ENCODE results near the gene ETFRF1. TPM values are rescaled to one million over a fixed set of nuclear protein-coding genes. Genes with fewer than 3 reads are reported as not detected.

Gene ETFRF1
- total RNA-seq, 2 donors from 2014 or later, result 9.7 to 21.4 TPM

DNA sequence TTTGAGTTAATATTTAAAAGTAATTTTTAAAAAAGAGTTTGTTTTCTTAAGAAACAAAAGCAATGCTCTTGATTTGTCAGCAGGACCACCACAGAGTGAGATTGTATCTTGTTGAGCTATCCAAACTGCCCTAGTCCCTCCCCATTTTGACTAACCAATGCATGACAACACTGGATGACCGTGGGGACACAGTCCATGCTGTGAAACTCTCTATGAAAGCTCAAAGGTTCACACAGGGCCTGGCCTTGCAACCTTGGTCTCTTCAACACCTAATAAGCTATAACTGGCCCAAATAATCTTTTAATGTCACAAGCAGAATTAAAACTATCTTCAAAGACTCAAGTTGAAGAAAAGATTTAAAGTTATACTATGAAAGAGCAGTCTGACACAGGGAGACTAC lies 13.5 kb downstream of the ETFRF1 start:
- peaks cover 34% of the 10 kb centered on the region for H3K36me3 Mint-ChIP-seq (ENCODE audit: low read depth)
- no peaks in the 10 kb centered on the region for H3K9me3 Mint-ChIP-seq
- H3K9ac ChIP-seq (ENCODE audit: extremely low read depth, low read length, poor library complexity, severe bottlenecking), result no peak overlapping the region
- no peaks in the 10 kb centered on the region for H3K4me1 ChIP-seq (ENCODE audit: control insufficient read depth, insufficient read depth, low read length)
- WGBS, 2 experiments (ENCODE audit: insufficient coverage in 1 of 2, insufficient read length in 1 of 2), result 78 to 97% methylated on average over 1 of the region's 1 CpG
- H3K27me3 Mint-ChIP-seq (ENCODE audit: insufficient read depth), result no peaks in the 10 kb centered on the region
- no peak overlapping the region for H3K27ac ChIP-seq (ENCODE audit: low read depth, low read length)
- no peaks in the 10 kb centered on the region for H3K9me3 ChIP-seq (ENCODE audit: control insufficient read depth, low read length)
- DNase-seq, result no peak
- H3K4me3 ChIP-seq (ENCODE audit: low read length), result no peak overlapping the region
- H3K36me3 ChIP-seq (ENCODE audit: control insufficient read depth, insufficient read depth, low read length), result peaks cover 85% of the 10 kb centered on the region
- TF ChIP-seq CTCF (conservative IDR thresholded peaks at IDR 0.05), result no peak
- H3K4me3 Mint-ChIP-seq, result no peak overlapping the region
- no peaks in the 10 kb centered on the region for H3K27me3 ChIP-seq (ENCODE audit: control insufficient read depth, insufficient read depth, low read length, poor library complexity, severe bottlenecking)
- H3K27ac Mint-ChIP-seq, result no peak overlapping the region
- peaks cover 2% of the 10 kb centered on the region for H3K4me1 Mint-ChIP-seq

- peaks cover 35% of the 10 kb centered on the region for H3K36me3 Mint-ChIP-seq (ENCODE audit: low read depth)
- H3K4me1 ChIP-seq (ENCODE audit: control insufficient read depth, insufficient read depth, low read length), result no peaks in the 10 kb centered on the region
- no peak overlapping the region for H3K4me3 ChIP-seq (ENCODE audit: low read length)
These were observed 18.3 kb downstream of the ETFRF1 start for GRCh38 chr12:25213338-25213737.

GRCh38 chr12:25236190-25236589 lies 41.2 kb downstream of the ETFRF1 start:
- DNase-seq, result no peak
- Mint-ChIP-seq H3K36me3 (ENCODE audit: low read depth) (peaks cover 70% of the 10 kb centered on the region), H3K9me3 (no peaks in the 10 kb centered on the region), H3K4me3 (no peak overlapping the region), H3K4me1 (peaks cover 9% of the 10 kb centered on the region), H3K27ac (peak overlapping the region; percentile 7), H3K27me3 (ENCODE audit: insufficient read depth) (no peaks in the 10 kb centered on the region)
- WGBS, 2 experiments (ENCODE audit: insufficient coverage in 1 of 2, insufficient read length in 1 of 2), result 62 to 100% methylated on average over 1 of the region's 1 CpG
- peaks cover 93% of the 10 kb centered on the region for H3K36me3 ChIP-seq (ENCODE audit: control insufficient read depth, insufficient read depth, low read length)
- H3K27ac ChIP-seq (ENCODE audit: low read depth, low read length), result no peak overlapping the region
- H3K27me3 ChIP-seq (ENCODE audit: control insufficient read depth, insufficient read depth, low read length, poor library complexity, severe bottlenecking), result no peaks in the 10 kb centered on the region
- no peak overlapping the region for H3K4me3 ChIP-seq (ENCODE audit: low read length)
- no peaks in the 10 kb centered on the region for H3K9me3 ChIP-seq (ENCODE audit: control insufficient read depth, low read length)
- no peak overlapping the region for H3K9ac ChIP-seq (ENCODE audit: extremely low read depth, low read length, poor library complexity, severe bottlenecking)
- no peak for TF ChIP-seq CTCF (conservative IDR thresholded peaks at IDR 0.05)
- no peaks in the 10 kb centered on the region for H3K4me1 ChIP-seq (ENCODE audit: control insufficient read depth, insufficient read depth, low read length)

More at GRCh38 chr12:25213338-25213737, 18.3 kb downstream of the ETFRF1 start:
- no peak overlapping the region for H3K27ac ChIP-seq (ENCODE audit: low read depth, low read length)
- no peak overlapping the region for H3K9ac ChIP-seq (ENCODE audit: extremely low read depth, low read length, poor library complexity, severe bottlenecking)
- DNase-seq, result no peak
- no peaks in the 10 kb centered on the region for H3K27me3 ChIP-seq (ENCODE audit: control insufficient read depth, insufficient read depth, low read length, poor library complexity, severe bottlenecking)
- H3K4me1 Mint-ChIP-seq, result peaks cover 2% of the 10 kb centered on the region
- whole genome bisulfite sequencing, 2 experiments (ENCODE audit: insufficient coverage in 1 of 2, insufficient read length in 1 of 2), result no CpG with 5 or more reads among the region's 1 CpG
- TF ChIP-seq CTCF (conservative IDR thresholded peaks at IDR 0.05), result no peak
- no peaks in the 10 kb centered on the region for H3K9me3 ChIP-seq (ENCODE audit: control insufficient read depth, low read length)
- no peak overlapping the region for H3K27ac Mint-ChIP-seq
- peaks cover 69% of the 10 kb centered on the region for H3K36me3 ChIP-seq (ENCODE audit: control insufficient read depth, insufficient read depth, low read length)
- no peaks in the 10 kb centered on the region for H3K9me3 Mint-ChIP-seq
- H3K27me3 Mint-ChIP-seq (ENCODE audit: insufficient read depth), result no peaks in the 10 kb centered on the region
- no peak overlapping the region for H3K4me3 Mint-ChIP-seq
